Neural progenitor cell (in vitro differentiated cells): ENCODE data around the gene EVL.

Experiments used
- EZH2 ChIP-seq: fragments of 200-600 bp; sonication (generic); IDR thresholded peaks from 2 replicates; pipeline ENCODE4 v1.6.1; 2017; ENCODE audit warnings: antibody characterized with exemption, mild to moderate bottlenecking, moderate library complexity
- EZH2phosphoT487 ChIP-seq: fragments of 200-600 bp; sonication (generic); IDR thresholded peaks from 2 replicates; pipeline ENCODE4 v1.6.1; 2017; ENCODE audit warnings: antibody characterized with exemption
- TF ChIP-seq, protein P1 (sequence below): fragments of 200-600 bp; sonication (generic); IDR thresholded peaks from 2 replicates; pipeline ENCODE4 v1.5.1; 2017; ENCODE audit warnings: antibody characterized with exemption, mild to moderate bottlenecking

DNA sequence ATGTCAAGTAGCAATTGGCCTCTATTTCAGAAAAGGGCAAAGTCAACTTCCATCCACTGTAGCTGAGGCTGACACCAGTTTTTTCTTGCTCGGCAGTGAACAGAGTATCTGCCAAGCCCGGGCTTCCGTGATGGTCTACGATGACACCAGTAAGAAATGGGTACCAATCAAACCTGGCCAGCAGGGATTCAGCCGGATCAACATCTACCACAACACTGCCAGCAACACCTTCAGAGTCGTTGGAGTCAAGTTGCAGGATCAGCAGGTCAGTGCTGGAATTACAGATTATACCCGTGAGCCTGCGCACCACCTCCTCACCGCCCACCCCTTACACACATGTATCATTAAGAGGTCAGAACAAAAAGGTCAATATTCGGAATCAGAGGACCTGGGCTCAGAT is 19.4 kb downstream of the EVL start:
- TF ChIP-seq, protein P1, sequence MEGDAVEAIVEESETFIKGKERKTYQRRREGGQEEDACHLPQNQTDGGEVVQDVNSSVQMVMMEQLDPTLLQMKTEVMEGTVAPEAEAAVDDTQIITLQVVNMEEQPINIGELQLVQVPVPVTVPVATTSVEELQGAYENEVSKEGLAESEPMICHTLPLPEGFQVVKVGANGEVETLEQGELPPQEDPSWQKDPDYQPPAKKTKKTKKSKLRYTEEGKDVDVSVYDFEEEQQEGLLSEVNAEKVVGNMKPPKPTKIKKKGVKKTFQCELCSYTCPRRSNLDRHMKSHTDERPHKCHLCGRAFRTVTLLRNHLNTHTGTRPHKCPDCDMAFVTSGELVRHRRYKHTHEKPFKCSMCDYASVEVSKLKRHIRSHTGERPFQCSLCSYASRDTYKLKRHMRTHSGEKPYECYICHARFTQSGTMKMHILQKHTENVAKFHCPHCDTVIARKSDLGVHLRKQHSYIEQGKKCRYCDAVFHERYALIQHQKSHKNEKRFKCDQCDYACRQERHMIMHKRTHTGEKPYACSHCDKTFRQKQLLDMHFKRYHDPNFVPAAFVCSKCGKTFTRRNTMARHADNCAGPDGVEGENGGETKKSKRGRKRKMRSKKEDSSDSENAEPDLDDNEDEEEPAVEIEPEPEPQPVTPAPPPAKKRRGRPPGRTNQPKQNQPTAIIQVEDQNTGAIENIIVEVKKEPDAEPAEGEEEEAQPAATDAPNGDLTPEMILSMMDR = no peak
- TF ChIP-seq EZH2 (no peak), EZH2phosphoT487 (no peak)
